Nephron progenitor cell (in vitro differentiated cells): ENCODE results near the gene KITLG.
A peak's percentile ranks its signal among the peaks of the same experiment; 100 is the strongest.

ENCODE experiments used
- DNase-seq: peaks from one replicate; pipeline ENCODE4 v3.0.0; 2021
- H3K27ac Mint-ChIP-seq: 2 replicates; pipeline ENCODE4 v1.8.0; 2021; ENCODE audit warnings: mild to moderate bottlenecking, moderate library complexity, mixed read lengths
- H3K27me3 Mint-ChIP-seq: 2 replicates; pipeline ENCODE4 v1.8.0; 2021; ENCODE audit warnings: mild to moderate bottlenecking, low read depth, mixed read lengths; ENCODE audit not compliant: poor library complexity
- H3K36me3 Mint-ChIP-seq: 2 replicates; pipeline ENCODE4 v1.8.0; 2021; ENCODE audit warnings: low read depth, mixed read lengths
- H3K4me1 Mint-ChIP-seq: 2 replicates; pipeline ENCODE4 v1.8.0; 2021; ENCODE audit warnings: mixed read lengths
- H3K4me3 Mint-ChIP-seq: 2 replicates; pipeline ENCODE4 v1.8.0; 2021; ENCODE audit warnings: mild to moderate bottlenecking, moderate library complexity, mixed read lengths
- H3K9me3 Mint-ChIP-seq: 2 replicates; pipeline ENCODE4 v1.8.0; 2021; ENCODE audit warnings: mild to moderate bottlenecking, moderate library complexity, mixed read lengths
- TF ChIP-seq, protein P1 (sequence below): fragments of 200-600 bp; sonication (generic); IDR thresholded peaks from 2 replicates; pipeline ENCODE4 v1.5.0; 2021; ENCODE audit warnings: antibody characterized with exemption

Gene KITLG

DNA sequence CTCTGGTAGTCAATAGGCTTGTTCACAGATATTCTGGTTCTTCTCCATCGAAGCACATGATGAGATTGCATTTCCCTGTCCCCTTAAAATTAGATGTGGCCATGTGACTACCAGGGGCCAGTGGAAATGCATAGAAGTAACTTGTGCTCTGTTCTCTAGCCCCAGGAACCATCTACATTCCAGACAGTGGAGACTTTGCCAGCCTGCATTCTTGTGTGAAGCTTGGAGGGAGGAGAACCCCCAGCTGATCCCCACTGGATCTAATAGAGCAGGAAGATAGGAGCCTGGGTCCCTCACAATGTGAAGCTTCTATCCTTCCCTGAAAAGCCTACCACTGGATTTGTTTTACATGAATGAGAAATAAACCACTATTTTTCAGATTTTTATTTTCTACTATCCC, 130.1 kb downstream of the KITLG start:
- H3K9me3 Mint-ChIP-seq = no peaks in the 10 kb centered on the region
- no peak overlapping the region for H3K27ac Mint-ChIP-seq
- H3K4me1 Mint-ChIP-seq = peaks cover 18% of the 10 kb centered on the region
- TF ChIP-seq, protein P1, sequence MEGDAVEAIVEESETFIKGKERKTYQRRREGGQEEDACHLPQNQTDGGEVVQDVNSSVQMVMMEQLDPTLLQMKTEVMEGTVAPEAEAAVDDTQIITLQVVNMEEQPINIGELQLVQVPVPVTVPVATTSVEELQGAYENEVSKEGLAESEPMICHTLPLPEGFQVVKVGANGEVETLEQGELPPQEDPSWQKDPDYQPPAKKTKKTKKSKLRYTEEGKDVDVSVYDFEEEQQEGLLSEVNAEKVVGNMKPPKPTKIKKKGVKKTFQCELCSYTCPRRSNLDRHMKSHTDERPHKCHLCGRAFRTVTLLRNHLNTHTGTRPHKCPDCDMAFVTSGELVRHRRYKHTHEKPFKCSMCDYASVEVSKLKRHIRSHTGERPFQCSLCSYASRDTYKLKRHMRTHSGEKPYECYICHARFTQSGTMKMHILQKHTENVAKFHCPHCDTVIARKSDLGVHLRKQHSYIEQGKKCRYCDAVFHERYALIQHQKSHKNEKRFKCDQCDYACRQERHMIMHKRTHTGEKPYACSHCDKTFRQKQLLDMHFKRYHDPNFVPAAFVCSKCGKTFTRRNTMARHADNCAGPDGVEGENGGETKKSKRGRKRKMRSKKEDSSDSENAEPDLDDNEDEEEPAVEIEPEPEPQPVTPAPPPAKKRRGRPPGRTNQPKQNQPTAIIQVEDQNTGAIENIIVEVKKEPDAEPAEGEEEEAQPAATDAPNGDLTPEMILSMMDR = no peak
- H3K36me3 Mint-ChIP-seq = no peaks in the 10 kb centered on the region
- H3K27me3 Mint-ChIP-seq = no peaks in the 10 kb centered on the region
- DNase-seq = no peak
- no peak overlapping the region for H3K4me3 Mint-ChIP-seq

DNA sequence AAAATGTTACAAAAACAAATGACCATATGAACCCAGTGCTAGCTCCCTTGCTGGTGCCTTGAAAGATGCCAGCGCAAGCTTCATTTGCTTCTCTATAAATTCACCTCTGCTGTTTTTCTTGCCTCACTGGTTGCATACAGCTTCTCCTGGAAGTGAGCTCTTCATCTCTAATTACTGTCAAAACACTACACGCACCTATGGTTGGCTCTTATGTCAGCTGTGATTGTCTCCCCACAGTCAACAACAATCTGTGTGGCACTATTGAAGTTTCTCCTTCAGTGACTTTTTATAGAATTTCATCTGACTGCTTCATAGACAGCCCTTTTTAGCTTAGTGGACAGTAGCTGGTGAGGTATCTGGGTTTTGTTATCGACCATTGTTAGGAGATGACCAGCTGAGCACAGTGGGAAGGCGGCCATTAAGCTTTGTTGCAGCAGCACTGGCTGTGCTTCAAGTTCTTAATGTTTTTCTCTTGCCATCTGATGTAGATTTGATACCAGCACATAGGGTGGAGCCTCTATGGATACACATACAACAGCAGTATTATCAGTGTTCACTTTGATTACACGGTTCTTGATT, 131.8 kb downstream of the KITLG start:
- Mint-ChIP-seq H3K27me3 (no peaks in the 10 kb centered on the region), H3K4me3 (no peak overlapping the region), H3K4me1 (peaks cover 18% of the 10 kb centered on the region), H3K27ac (peak overlapping the region; percentile 84), H3K36me3 (no peaks in the 10 kb centered on the region), H3K9me3 (no peaks in the 10 kb centered on the region)
- TF ChIP-seq, protein P1 = no peak
- no peak for DNase-seq

DNA sequence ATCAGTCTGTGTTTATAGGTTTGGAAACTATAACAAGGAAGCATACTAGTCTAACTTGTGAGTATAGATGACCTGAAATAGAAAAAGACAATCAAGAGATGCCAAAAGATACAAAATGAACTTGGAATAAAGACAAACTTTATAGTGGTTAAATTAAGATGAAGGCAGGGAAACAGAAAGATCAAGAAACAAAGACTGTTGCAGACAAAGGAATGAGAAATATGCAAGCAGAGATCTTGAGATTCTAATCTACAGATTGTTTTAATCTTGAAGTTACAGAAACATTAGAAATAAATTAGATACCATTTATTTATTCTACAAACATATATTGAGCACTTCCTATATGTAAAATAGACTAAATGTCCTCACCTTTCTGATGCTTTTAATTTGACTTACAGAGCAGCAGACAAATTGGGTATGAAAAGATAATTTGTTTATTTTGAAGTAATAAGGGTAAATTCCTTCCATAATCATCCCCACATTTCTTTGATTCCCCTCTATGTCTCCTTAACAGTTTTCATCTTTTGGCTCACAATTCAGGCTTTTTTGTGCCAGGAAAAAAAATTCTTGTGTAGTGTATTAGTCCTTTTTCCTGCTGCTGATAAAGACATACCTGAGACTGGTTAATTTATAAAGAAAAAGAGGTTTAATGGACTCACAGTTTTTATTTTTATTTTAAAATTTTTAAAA, 134.4 kb downstream of the KITLG start:
- peaks cover 5% of the 10 kb centered on the region for H3K9me3 Mint-ChIP-seq
- H3K4me3 Mint-ChIP-seq = no peak overlapping the region
- no peak for DNase-seq
- no peaks in the 10 kb centered on the region for H3K36me3 Mint-ChIP-seq
- no peaks in the 10 kb centered on the region for H3K27me3 Mint-ChIP-seq
- H3K4me1 Mint-ChIP-seq = peaks cover 13% of the 10 kb centered on the region
- TF ChIP-seq, protein P1 = no peak
- no peak overlapping the region for H3K27ac Mint-ChIP-seq

DNA sequence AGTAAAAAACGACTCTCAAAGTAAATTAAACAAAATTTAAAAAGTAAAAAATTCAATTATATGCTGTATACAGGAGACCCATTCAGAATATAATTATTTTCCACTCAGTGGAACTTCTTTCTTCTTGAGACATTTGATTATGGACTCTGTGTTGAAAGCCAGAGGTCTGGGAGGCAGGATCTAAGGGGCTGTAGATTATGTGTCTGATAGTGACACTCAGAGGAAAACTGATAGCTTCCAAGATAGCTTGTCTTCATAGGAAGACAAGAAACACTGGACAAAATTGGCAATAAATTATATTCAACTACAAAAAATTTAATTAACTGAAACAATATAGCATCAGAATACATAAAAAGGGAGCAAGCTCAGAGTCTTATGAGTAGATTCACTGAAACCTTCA, 135.8 kb downstream of the KITLG start:
- Mint-ChIP-seq H3K4me3 (no peak overlapping the region), H3K4me1 (peaks cover 13% of the 10 kb centered on the region), H3K27ac (no peak overlapping the region), H3K27me3 (no peaks in the 10 kb centered on the region), H3K9me3 (peaks cover 19% of the 10 kb centered on the region), H3K36me3 (no peaks in the 10 kb centered on the region)
- DNase-seq = no peak
- TF ChIP-seq, protein P1 = no peak
